K562 (cell line): ENCODE measurements around the gene OR9Q1. TPM values are rescaled to one million over a fixed set of nuclear protein-coding genes. Genes with fewer than 3 reads are reported as not detected.

Experiments
- ATAC-seq: fragments of 200-7000 bp; cut with Tn5 transposase; 3 replicates; pipeline ENCODE4 v1.9.1; 2020; ENCODE audit warnings: moderate library complexity
- BruUV-seq: library from RNA; stranded (reverse); fragments of 400-500 nt; replicated peaks from 2 replicates; lab custom pipeline; 2021; lab: Mats Ljungman, UMichigan
- CTCF ChIA-PET: fragments of 300-600 bp; formaldehyde crosslinking; extraction: SDS; loops from one replicate; lab custom pipeline; 2021; ENCODE audit warnings: low intra/inter-chr PET ratio; lab: Yijun Ruan, JAX
- POLR2A ChIA-PET: fragments of 300-600, 350-650 bp; sonication (Branson Sonifier 250); formaldehyde crosslinking; extraction: SDS; loops from one replicate; lab custom pipeline; 2021; ENCODE audit warnings: antibody characterized with exemption, inconsistent platforms; lab: Yijun Ruan, JAX
- DNase-seq, 4 experiments: peaks; one replicate each; pipeline versions ENCODE4 v3.0.0 to v3.0.0-alpha.2; 2011 to 2018; ENCODE audit warnings: low spot score in 3 of 4, mixed read lengths in 3 of 4; ENCODE audit errors: extremely low read depth in 1 of 4
- FAIRE-seq: peaks from 2 replicates; lab custom pipeline; 2011; peaks lifted over from hg19 to GRCh38; lab: Jason Lieb, UNC
- H2AFZ ChIP-seq: 2 replicates; pipeline ENCODE4 v1.6.0; 2011; ENCODE audit warnings: low read depth, low read length, control low read depth, inconsistent platforms
- H3K27ac ChIP-seq: fragments of 200-600 bp; 3 replicates; pipeline ENCODE4 v1.8.0; 2011; ENCODE audit warnings: low read depth, mild to moderate bottlenecking, control low read depth, inconsistent platforms, low read length, moderate library complexity, mixed read lengths; ENCODE audit errors: extremely low read depth
- H3K27me3 ChIP-seq, 2 experiments: fragments of 300-600 bp in 1 of 2; 2 replicates in 1 of 2; 3 replicates in 1 of 2; pipeline versions ENCODE4 v1.6.0 to v1.8.0; 2011; ENCODE audit warnings: inconsistent platforms in 2 of 2, low read length in 2 of 2, mild to moderate bottlenecking in 1 of 2, mixed read lengths in 1 of 2, moderate library complexity in 1 of 2; ENCODE audit not compliant: control insufficient read depth in 2 of 2, insufficient read depth in 2 of 2
- H3K36me3 ChIP-seq: fragments of 300-600 bp; 3 replicates; pipeline ENCODE4 v1.8.0; 2011; ENCODE audit warnings: mild to moderate bottlenecking, low read length, inconsistent platforms; ENCODE audit not compliant: control insufficient read depth, insufficient read depth
- H3K4me1 ChIP-seq, 2 experiments: fragments of 200-600 bp in 1 of 2; replicated peaks in 1 of 2; 2 replicates in 1 of 2; 3 replicates in 1 of 2; pipeline versions ENCODE4 v1.5.1 to v1.8.0; 2011; ENCODE audit warnings: inconsistent platforms in 2 of 2, low read length in 2 of 2, mild to moderate bottlenecking in 1 of 2, mixed read lengths in 1 of 2, moderate library complexity in 1 of 2; ENCODE audit not compliant: control insufficient read depth in 2 of 2, insufficient read depth in 2 of 2
- H3K4me2 ChIP-seq: 2 replicates; pipeline ENCODE4 v1.6.1; 2011; ENCODE audit warnings: low read length, control low read depth, inconsistent platforms, mixed read lengths; ENCODE audit not compliant: insufficient read depth
- H3K4me3 ChIP-seq: fragments of 200-600 bp; sonication (generic), shearing (Covaris generic); 2 replicates; pipeline ENCODE4 v1.5.1; 2016; ENCODE audit warnings: control low read depth, inconsistent platforms
- H3K79me2 ChIP-seq: fragments of 200-600 bp; 3 replicates; pipeline ENCODE4 v1.8.0; 2011; ENCODE audit warnings: low read length, inconsistent platforms; ENCODE audit not compliant: control insufficient read depth, insufficient read depth
- H3K9ac ChIP-seq, 2 experiments: 2 replicates each; pipeline versions ENCODE4 v1.6.0 to v1.6.1; 2011; ENCODE audit warnings: low read depth in 2 of 2, low read length in 2 of 2, control low read depth in 1 of 2, inconsistent platforms in 1 of 2, mild to moderate bottlenecking in 1 of 2, mixed read lengths in 1 of 2; ENCODE audit not compliant: insufficient read depth in 1 of 2
- H3K9me1 ChIP-seq: one replicate; pipeline ENCODE4 v1.6.0; 2011; ENCODE audit warnings: inconsistent platforms, mild to moderate bottlenecking, low read length, moderate library complexity; ENCODE audit not compliant: control insufficient read depth, insufficient read depth
- H3K9me3 ChIP-seq: replicated peaks from 2 replicates; pipeline ENCODE4 v1.5.1; 2011; ENCODE audit warnings: low read depth, low read length, inconsistent platforms; ENCODE audit not compliant: control insufficient read depth, insufficient read depth
- H4K20me1 ChIP-seq: replicated peaks from 2 replicates; pipeline ENCODE4 v1.6.1; 2011; ENCODE audit warnings: low read length, inconsistent platforms, mixed read lengths; ENCODE audit not compliant: control insufficient read depth, insufficient read depth
- BRCA1 ChIP-seq, 2 experiments: fragments of 450-650 bp in 1 of 2; sonication (generic) in 1 of 2; formaldehyde crosslinking in 1 of 2; IDR thresholded peaks; 2 replicates each; pipeline versions ENCODE4 v1.5.0 to v1.6.1; 2017 to 2020; ENCODE audit warnings: mild to moderate bottlenecking in 1 of 2, missing genetic modification reagents in 1 of 2
- DNMT1 ChIP-seq: fragments of 450-650 bp; IDR thresholded peaks from 2 replicates; pipeline ENCODE4 v1.6.1; 2016; ENCODE audit warnings: antibody characterized with exemption, mild to moderate bottlenecking
- HEY1 ChIP-seq: fragments of 250-450 bp; sonication (Bioruptor Pico); IDR thresholded peaks from 2 replicates; pipeline ENCODE4 v1.5.0; 2020; ENCODE audit warnings: mild to moderate bottlenecking, moderate library complexity, borderline replicate concordance
- HMG20B ChIP-seq: fragments of 250-450 bp; sonication (Bioruptor Pico); IDR thresholded peaks from 2 replicates; pipeline ENCODE4 v1.5.0; 2021; ENCODE audit warnings: mild to moderate bottlenecking
- MAFK ChIP-seq: IDR thresholded peaks from 2 replicates; pipeline ENCODE4 v1.6.1; 2011; ENCODE audit warnings: low read length, improper control_type of control experiment
- MTF1 ChIP-seq: fragments of 250-450 bp; sonication (Bioruptor Pico); IDR thresholded peaks from 2 replicates; pipeline ENCODE4 v1.9.0; 2021; ENCODE audit warnings: moderate library complexity, mild to moderate bottlenecking, inconsistent platforms, borderline replicate concordance
- SAFB2 ChIP-seq: fragments of 200-400 bp; formaldehyde crosslinking; IDR thresholded peaks from 2 replicates; pipeline ENCODE4 v1.6.1; 2018; ENCODE audit warnings: borderline replicate concordance, low read length, low read depth, moderate library complexity; ENCODE audit not compliant: severe bottlenecking
- SMARCC2 ChIP-seq: fragments of 450-650 bp; IDR thresholded peaks from 2 replicates; pipeline ENCODE4 v1.6.1; 2017; ENCODE audit warnings: antibody characterized with exemption, moderate library complexity, mild to moderate bottlenecking, low read depth
- SUPT5H ChIP-seq: fragments of 450-650 bp; IDR thresholded peaks from 2 replicates; pipeline ENCODE4 v1.6.1; 2016
- TAF15 ChIP-seq: fragments of 200-400 bp; formaldehyde crosslinking; IDR thresholded peaks from 2 replicates; pipeline ENCODE4 v1.6.1; 2017; ENCODE audit warnings: mild to moderate bottlenecking, low read depth, low read length, moderate library complexity
- TOE1 ChIP-seq, 2 experiments: fragments of 450-650 bp in 1 of 2; sonication (generic) in 1 of 2; formaldehyde crosslinking in 1 of 2; IDR thresholded peaks; 2 replicates each; pipeline versions ENCODE4 v1.7.1 to v1.8.0; 2016 to 2022; ENCODE audit warnings: borderline replicate concordance in 2 of 2, mild to moderate bottlenecking in 2 of 2, antibody characterized with exemption in 1 of 2, inconsistent platforms in 1 of 2, low read depth in 1 of 2, missing genetic modification reagents in 1 of 2, moderate library complexity in 1 of 2
- ZNF384 ChIP-seq: IDR thresholded peaks from 2 replicates; pipeline ENCODE4 v1.6.1; 2012; ENCODE audit warnings: low read depth, low read length, improper control_type of control experiment
- ZNF449 ChIP-seq: fragments of 250-450 bp; sonication (Bioruptor Pico); IDR thresholded peaks from 2 replicates; pipeline ENCODE4 v1.8.0; 2022; ENCODE audit warnings: moderate library complexity, mild to moderate bottlenecking, inconsistent platforms
- ZNF57 ChIP-seq: fragments of 450-650 bp; formaldehyde crosslinking; IDR thresholded peaks from 2 replicates; pipeline ENCODE4 v1.4.0; 2020; ENCODE audit warnings: mild to moderate bottlenecking, moderate library complexity
- ZNF766 ChIP-seq: fragments of 200-800 bp; sonication (Bioruptor generic); conservative IDR thresholded peaks from 2 replicates; pipeline ENCODE4 v1.6.1; 2016; ENCODE audit warnings: missing genetic modification characterization, missing compliant biosample characterization
- ZNF77 ChIP-seq: fragments of 250-450 bp; sonication (Bioruptor Pico); IDR thresholded peaks from 2 replicates; pipeline ENCODE4 v1.5.0; 2020
- WGBS: fragments of 100-300 bp; shearing (Covaris generic); methylation state at CpG from one replicate; pipeline ENCODE4 v1.1.6; 2016; ENCODE audit warnings: low coverage, mixed read lengths; ENCODE audit not compliant: insufficient coverage; ENCODE audit errors: missing lambda C conversion rate; 5-methylcytosine and 5-hydroxymethylcytosine counted together
- in situ Hi-C: fragments of 300-500 bp; cut with MboI; formaldehyde crosslinking; loops from 4 replicates; pipeline ENCODE4 v1.15.0; 2018; ENCODE audit warnings: inconsistent platforms, mixed read lengths
- intact Hi-C: fragments of 100-400 bp; cut with micrococcal nuclease; formaldehyde crosslinking; loops from 2 replicates; pipeline ENCODE4 v1.14.2; 2022
- polyA plus RNA-seq, 8 experiments: library from polyadenylated mRNA; depleted of rRNA in 4 of 8; stranded (reverse) in 5 of 8; unstranded in 3 of 8; fragments of >200 nt; fragmentation: Nextera tagmentation in 2 of 8; fragmentation: Illumina TruSeq in 1 of 8; extraction: Ambion mirVana in 2 of 8; extraction: Trizol in 1 of 8; gene quantifications; 2 replicates each; pipeline versions ENCODE4 v1.2.1 to v1.2.3, GENCODE V29; 2011 to 2014; ENCODE audit warnings: inconsistent platforms in 1 of 8, missing spikeins in 1 of 8
- total RNA-seq, 7 experiments: library from RNA; depleted of rRNA in 6 of 7; stranded (reverse); fragments of >200 nt in 6 of 7; fragmentation: Illumina TruSeq in 2 of 7; extraction: Trizol in 2 of 7; gene quantifications; 2 replicates each; pipeline versions ENCODE4 v1.2.1 to v1.2.3, GENCODE V29; 2011 to 2021; ENCODE audit warnings: low replicate concordance in 1 of 7

Gene OR9Q1
- total and polyA plus RNA-seq, 9 of the 15 experiments (the other 6 are each of a cell fraction or from before 2014, with no cell fraction given): not detected

- BruUV-seq: no TSS peak
Measured at GRCh38 chr11:58135171-58135570, 111.5 kb downstream of the OR9Q1 start.

GRCh38 chr11:58142761-58143160, 119.1 kb downstream of the OR9Q1 start:
- H3K9ac ChIP-seq: no peak overlapping the region
- no peak for FAIRE-seq
- no peaks in the 10 kb centered on the region for H3K27me3 ChIP-seq
- no peak for TF ChIP-seq MTF1 (CRISPR knock-in tag)
- no peak for TF ChIP-seq SMARCC2
- no peak for TF ChIP-seq ZNF384
- no peak for TF ChIP-seq TOE1 (IDR thresholded peaks at IDR 0.05; ENCODE audit: borderline replicate concordance)
- no peak for TF ChIP-seq TOE1 (CRISPR knock-in tag; IDR thresholded peaks at IDR 0.05; ENCODE audit: borderline replicate concordance, low read depth)
- no peak for TF ChIP-seq ZNF77
- TF ChIP-seq ZNF449 (CRISPR knock-in tag): no peak
- TF ChIP-seq ZNF766 (CRISPR knock-in tag): no peak
- H3K4me2 ChIP-seq: no peak overlapping the region
- CTCF ChIA-PET: no interaction called here
- H3K4me3 ChIP-seq: no peak overlapping the region
- no peaks in the 10 kb centered on the region for H3K79me2 ChIP-seq
- no peaks in the 10 kb centered on the region for H3K36me3 ChIP-seq
- intact Hi-C loops (no loop called here), in situ Hi-C loops (no loop called here)
- no peak for DNase-seq
- no peaks in the 10 kb centered on the region for H4K20me1 ChIP-seq
- H3K9me3 ChIP-seq: no peaks in the 10 kb centered on the region
- no peak overlapping the region for H3K27ac ChIP-seq
- BruUV-seq: no TSS peak
- 0% methylated on average over 1 of the region's 1 CpG for WGBS
- no peak overlapping the region for H2AFZ ChIP-seq
- POLR2A ChIA-PET: no interaction called here
- H3K4me1 ChIP-seq: no peaks in the 10 kb centered on the region
- no peak for ATAC-seq
- H3K9me1 ChIP-seq: no peaks in the 10 kb centered on the region

More at GRCh38 chr11:58135171-58135570, 111.5 kb downstream of the OR9Q1 start:
- H3K4me2 ChIP-seq: no peak overlapping the region
- H3K27ac ChIP-seq: no peak overlapping the region
- POLR2A ChIA-PET: interaction anchor here (0.7 kb wide), 1 partner anchor 615 kb away, joined by 3 read pairs; no protein-coding TSS in a partner anchor
- H3K9me3 ChIP-seq: no peaks in the 10 kb centered on the region
- H3K4me3 ChIP-seq: no peak overlapping the region
- ATAC-seq (no peak), DNase-seq (no peak), FAIRE-seq (no peak)
- no peaks in the 10 kb centered on the region for H3K79me2 ChIP-seq
- TF ChIP-seq HEY1 (CRISPR knock-in tag) (no peak), DNMT1 (no peak), MAFK (no peak), SUPT5H (no peak), HMG20B (no peak), BRCA1 (IDR thresholded peaks at IDR 0.05) (no peak), BRCA1 (CRISPR knock-in tag; IDR thresholded peaks at IDR 0.05) (no peak), TAF15 (no peak), SAFB2 (no peak), ZNF57 (CRISPR knock-in tag) (no peak)
- 0% methylated on average over 1 of the region's 1 CpG for WGBS
- in situ Hi-C loops: no loop called here
- no peak overlapping the region for H2AFZ ChIP-seq
- intact Hi-C loops: no loop called here
- H4K20me1 ChIP-seq: no peaks in the 10 kb centered on the region
- H3K27me3 ChIP-seq: no peaks in the 10 kb centered on the region
- CTCF ChIA-PET: no interaction called here
- H3K9me1 ChIP-seq: no peaks in the 10 kb centered on the region
- H3K4me1 ChIP-seq: no peaks in the 10 kb centered on the region
- H3K36me3 ChIP-seq: no peaks in the 10 kb centered on the region
- H3K9ac ChIP-seq: no peak overlapping the region
